Middle frontal gyrus (tissue), 1 donor: Measurements from ENCODE around the gene RIN3.

ENCODE experiments used
- DNase-seq: peaks from one replicate; pipeline ENCODE4 v3.0.0-alpha.2; 2015; ENCODE audit warnings: low spot score; ENCODE audit errors: extremely low spot score

Gene RIN3

GRCh38 chr14:92646952-92647796 lies 133.6 kb downstream of the RIN3 start:
- no peak for DNase-seq

GRCh38 chr14:92647797-92648279 lies 134.3 kb downstream of the RIN3 start:
- no peak for DNase-seq

- DNase-seq, result no peak
Measured at GRCh38 chr14:92649066-92649465, 135.5 kb downstream of the RIN3 start.

GRCh38 chr14:92649934-92650545 lies 136.5 kb downstream of the RIN3 start:
- DNase-seq, result no peak

- no peak for DNase-seq
Measured at GRCh38 chr14:92650581-92651105, 137.1 kb downstream of the RIN3 start.

GRCh38 chr14:92651106-92651757 lies 137.7 kb downstream of the RIN3 start:
- no peak for DNase-seq

- no peak for DNase-seq
Measured at GRCh38 chr14:92651758-92652406, 138.3 kb downstream of the RIN3 start.

GRCh38 chr14:92652413-92653151 lies 139.0 kb downstream of the RIN3 start:
- DNase-seq, result no peak

GRCh38 chr14:92653162-92653651 lies 139.6 kb downstream of the RIN3 start:
- DNase-seq, result no peak

- DNase-seq, result no peak
Measured at GRCh38 chr14:92654239-92654901, 140.8 kb downstream of the RIN3 start.

- no peak for DNase-seq
Measured at GRCh38 chr14:92655419-92656201, 142.0 kb downstream of the RIN3 start.

- no peak for DNase-seq
Measured at GRCh38 chr14:92656306-92657081, 142.9 kb downstream of the RIN3 start.

- no peak for DNase-seq
Measured at GRCh38 chr14:92657457-92658142, 144.0 kb downstream of the RIN3 start.

- no peak for DNase-seq
Measured at GRCh38 chr14:92658160-92658559, 144.6 kb downstream of the RIN3 start.

GRCh38 chr14:92658684-92659083 lies 145.1 kb downstream of the RIN3 start:
- DNase-seq, result no peak

GRCh38 chr14:92659765-92660561 lies 146.4 kb downstream of the RIN3 start:
- DNase-seq, result no peak

- no peak for DNase-seq
Measured at GRCh38 chr14:92660571-92660970, 147.0 kb downstream of the RIN3 start.
